ENCODE results near the gene DNAL1.

DNA sequence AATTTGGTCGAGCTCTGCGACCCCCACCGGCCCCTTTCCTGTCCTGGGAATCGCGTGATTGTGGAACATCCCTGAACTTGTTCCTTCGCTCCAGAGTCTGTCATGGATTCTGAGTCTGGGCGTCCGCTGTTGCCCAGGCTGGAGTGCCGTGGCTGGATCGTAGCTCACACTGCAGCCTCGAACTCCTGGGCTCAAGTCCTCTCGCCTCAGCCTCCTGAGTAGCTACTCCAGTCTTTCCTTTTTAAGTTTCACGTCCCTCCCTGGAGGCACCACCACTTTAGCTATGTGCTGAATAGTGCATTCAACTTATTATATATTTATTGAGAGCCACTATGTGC is 31.8 kb upstream of the DNAL1 start:
- TF ChIP-seq CTCF (optimal IDR thresholded peaks at IDR 0.05 in 1 of 3, IDR thresholded peaks at IDR 0.05 in 1 of 3, conservative IDR thresholded peaks at IDR 0.05 in 1 of 3; ENCODE audit: extremely low read depth in 1 of 3, insufficient read depth in 2 of 3, low read length in 3 of 3) (no peak), EZH2 (IDR thresholded peaks at IDR 0.05; ENCODE audit: low read length) (no peak)

Data from keratinocyte (primary cell).